Subcutaneous abdominal adipose tissue (tissue), 5 donors: ENCODE results near the gene BRIP1.

ENCODE experiments used
- H3K27ac ChIP-seq: one replicate; pipeline ENCODE4 v1.7.0; 2013; ENCODE audit warnings: low read depth, mild to moderate bottlenecking, inconsistent platforms, low read length, moderate library complexity
- H3K27me3 ChIP-seq, 5 donors: one replicate each; pipeline ENCODE4 v1.7.0; 2013; ENCODE audit warnings: low read length in 5 of 5, inconsistent platforms in 1 of 5; ENCODE audit not compliant: control insufficient read depth in 5 of 5, insufficient read depth in 4 of 5
- H3K36me3 ChIP-seq, 5 donors: one replicate each; pipeline ENCODE4 v1.7.0; 2013; ENCODE audit warnings: low read length in 5 of 5; ENCODE audit not compliant: control insufficient read depth in 5 of 5, insufficient read depth in 5 of 5
- H3K4me1 ChIP-seq, 5 donors: one replicate each; pipeline ENCODE4 v1.7.0; 2013; ENCODE audit warnings: low read length in 5 of 5, mild to moderate bottlenecking in 3 of 5, moderate library complexity in 1 of 5; ENCODE audit not compliant: control insufficient read depth in 5 of 5, insufficient read depth in 5 of 5
- H3K4me3 ChIP-seq, 5 donors: one replicate each; pipeline ENCODE4 v1.7.0; 2013; ENCODE audit warnings: low read length in 5 of 5, low read depth in 1 of 5
- H3K9ac ChIP-seq, 5 donors: one replicate each; pipeline ENCODE4 v1.7.0; 2013; ENCODE audit warnings: low read length in 5 of 5, mild to moderate bottlenecking in 4 of 5, moderate library complexity in 3 of 5
- H3K9me3 ChIP-seq, 5 donors: one replicate each; pipeline ENCODE4 v1.7.0; 2013; ENCODE audit warnings: low read length in 5 of 5; ENCODE audit not compliant: control insufficient read depth in 5 of 5
- donor health status: healthy.
- donor health status: healthy.
- donor health status: healthy.
- donor health status: healthy.
- donor health status: healthy.

Gene BRIP1

DNA sequence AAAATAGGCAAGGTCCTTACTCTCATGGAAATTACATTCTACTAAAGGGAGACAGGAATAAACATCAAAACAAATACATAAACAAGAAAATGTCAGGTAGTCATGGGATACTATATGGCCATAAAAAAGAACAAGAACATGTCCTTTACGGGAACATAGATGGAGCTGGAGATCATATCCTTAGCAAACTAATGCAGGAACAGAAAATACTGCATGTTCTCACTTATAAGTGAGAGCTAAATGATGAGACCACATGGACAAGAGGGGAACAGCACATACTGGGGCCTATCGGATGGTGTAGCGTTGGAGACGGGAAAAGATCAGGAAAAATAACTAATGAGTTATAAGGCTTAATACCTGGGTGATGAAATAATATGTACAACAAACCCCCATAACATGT lies 69.1 kb downstream of the BRIP1 start:
- peaks cover 0 to 2% (median 0%) of the 10 kb centered on the region in 5 donors for H3K9me3 ChIP-seq
- no peaks in the 10 kb centered on the region for H3K27me3 ChIP-seq
- H3K27ac ChIP-seq: no peak overlapping the region
- no peaks in the 10 kb centered on the region for H3K4me1 ChIP-seq
- no peak overlapping the region for H3K4me3 ChIP-seq
- no peaks in the 10 kb centered on the region for H3K36me3 ChIP-seq
- H3K9ac ChIP-seq: no peak overlapping the region

DNA sequence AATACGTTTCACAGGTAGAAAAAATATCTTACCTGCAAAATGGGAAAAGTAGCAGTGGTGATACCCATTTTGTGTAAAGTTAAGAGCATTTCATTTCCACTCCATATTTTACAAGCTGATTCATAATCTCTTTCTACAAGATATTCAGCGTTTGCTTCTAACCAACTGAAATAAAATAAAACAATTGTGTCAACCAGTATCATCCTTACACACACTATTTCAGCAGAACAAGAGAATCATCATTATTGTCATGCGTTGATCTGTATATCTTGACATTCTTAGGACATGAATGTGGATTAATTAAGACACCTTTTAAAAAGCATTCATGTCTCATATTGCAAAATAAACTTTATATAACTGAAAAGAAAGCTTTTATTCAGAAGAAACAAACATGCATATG lies 69.8 kb downstream of the BRIP1 start:
- Histone ChIP-seq H3K4me3 (no peak overlapping the region), H3K9me3 (peaks cover 0 to 2% (median 0%) of the 10 kb centered on the region in 5 donors), H3K27ac (no peak overlapping the region), H3K4me1 (no peaks in the 10 kb centered on the region), H3K9ac (no peak overlapping the region), H3K36me3 (no peaks in the 10 kb centered on the region), H3K27me3 (no peaks in the 10 kb centered on the region)

DNA sequence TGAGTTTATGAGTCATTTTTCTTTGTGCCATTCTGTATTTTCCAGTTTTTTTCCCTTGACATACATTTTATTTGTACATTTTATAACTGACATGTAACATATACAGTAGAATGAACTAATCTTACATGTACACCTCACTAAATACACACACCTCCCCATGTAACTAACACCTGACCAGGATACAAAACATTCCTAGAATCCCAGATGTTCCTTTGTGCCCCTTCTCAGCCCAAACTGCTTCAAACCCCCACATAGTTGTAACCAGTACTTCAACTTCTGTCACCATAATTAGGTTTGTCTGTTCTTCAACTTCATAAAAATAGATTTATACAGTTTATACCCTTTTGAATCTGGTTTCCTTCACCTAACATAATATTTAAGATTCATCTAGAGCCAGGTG lies 73.5 kb downstream of the BRIP1 start:
- Histone ChIP-seq H3K36me3 (no peaks in the 10 kb centered on the region), H3K27me3 (no peaks in the 10 kb centered on the region), H3K27ac (no peak overlapping the region)

DNA sequence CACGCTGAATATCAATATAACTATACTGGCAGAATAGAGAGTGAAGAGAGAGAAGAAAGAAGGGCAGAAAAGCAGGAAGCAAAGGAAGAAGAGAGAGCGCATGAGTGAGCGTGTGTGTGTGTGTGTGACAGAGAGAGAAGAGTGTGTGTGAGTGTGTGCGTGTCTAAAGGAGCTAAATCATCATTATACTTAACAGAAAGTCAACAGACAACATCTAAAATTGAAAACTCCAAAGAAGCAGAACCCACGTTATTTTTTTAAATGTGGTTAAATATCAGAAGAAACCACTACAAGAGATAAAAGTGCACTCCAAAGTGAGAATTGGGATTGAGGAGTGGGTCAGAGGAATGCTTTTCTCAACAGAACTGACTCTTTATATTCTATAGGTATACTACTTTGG lies 77.2 kb downstream of the BRIP1 start:
- Histone ChIP-seq H3K36me3 (no peaks in the 10 kb centered on the region), H3K4me3 (no peak overlapping the region), H3K27ac (no peak overlapping the region), H3K9me3 (no peaks in the 10 kb centered on the region), H3K4me1 (no peaks in the 10 kb centered on the region), H3K9ac (no peak overlapping the region), H3K27me3 (no peaks in the 10 kb centered on the region)

More for the DNA sequence above, 73.5 kb downstream of the BRIP1 start:
- H3K4me3 ChIP-seq: no peak overlapping the region
- H3K9me3 ChIP-seq: peaks cover 0 to 2% (median 0%) of the 10 kb centered on the region in 5 donors
- no peaks in the 10 kb centered on the region for H3K4me1 ChIP-seq
- no peak overlapping the region for H3K9ac ChIP-seq

DNA sequence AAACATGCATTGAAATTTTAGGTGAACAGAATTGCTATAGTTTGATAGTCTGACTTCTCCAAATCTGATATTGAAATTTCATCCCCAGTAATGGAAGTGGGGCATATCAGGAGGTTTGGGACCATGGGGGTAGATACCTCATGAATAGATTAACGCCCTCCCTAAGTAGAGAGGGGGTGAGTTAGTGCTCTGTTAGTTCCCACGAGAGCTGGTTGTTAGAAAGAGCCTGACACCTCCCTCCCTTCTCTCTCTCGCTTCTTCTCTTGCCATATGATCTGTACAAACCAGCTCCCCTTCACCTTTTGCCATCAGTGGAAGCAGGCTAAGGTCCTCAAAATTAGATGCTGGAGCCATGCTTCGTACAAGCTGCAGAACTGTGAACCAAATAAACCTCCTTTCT lies 78.8 kb downstream of the BRIP1 start:
- Histone ChIP-seq H3K9me3 (no peaks in the 10 kb centered on the region), H3K9ac (no peak overlapping the region), H3K4me1 (no peaks in the 10 kb centered on the region), H3K27me3 (no peaks in the 10 kb centered on the region), H3K27ac (no peak overlapping the region), H3K36me3 (no peaks in the 10 kb centered on the region), H3K4me3 (no peak overlapping the region)

DNA sequence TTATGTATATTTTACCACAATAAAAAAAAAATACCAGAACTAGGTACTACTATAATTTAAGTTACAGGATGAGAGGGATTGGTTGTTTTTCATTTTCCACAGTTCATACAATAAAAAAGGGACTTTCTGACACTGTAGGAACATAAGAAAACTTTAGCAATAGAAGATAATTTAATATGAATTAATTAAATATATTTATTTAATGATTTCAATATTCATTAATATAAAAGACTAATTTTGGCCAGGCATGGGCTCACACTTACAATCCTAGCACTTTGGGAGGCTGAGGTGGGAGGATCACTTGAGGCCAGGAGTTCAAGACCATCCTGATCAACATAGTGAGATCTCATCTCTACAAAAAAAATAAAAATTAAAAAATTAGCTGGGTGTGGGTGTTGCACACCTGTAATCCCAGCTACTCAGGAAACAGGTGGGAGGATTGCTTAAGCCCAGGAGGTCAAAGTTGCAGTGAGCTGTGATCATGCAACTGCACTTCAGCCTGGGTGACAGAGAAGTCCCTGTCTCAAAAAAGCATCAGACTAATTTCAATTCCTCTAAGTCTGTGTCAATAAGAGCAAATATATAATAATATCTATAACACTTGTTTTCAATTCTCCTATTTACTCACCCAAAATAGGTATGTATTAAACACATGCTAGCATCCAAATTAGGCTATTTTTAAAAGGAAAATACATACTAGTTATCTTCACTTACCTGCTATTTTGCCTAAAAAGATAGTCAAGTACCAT lies 79.6 kb downstream of the BRIP1 start:
- Histone ChIP-seq H3K27ac (no peak overlapping the region), H3K4me3 (no peak overlapping the region), H3K27me3 (no peaks in the 10 kb centered on the region), H3K36me3 (no peaks in the 10 kb centered on the region), H3K4me1 (no peaks in the 10 kb centered on the region), H3K9me3 (no peaks in the 10 kb centered on the region), H3K9ac (no peak overlapping the region)

DNA sequence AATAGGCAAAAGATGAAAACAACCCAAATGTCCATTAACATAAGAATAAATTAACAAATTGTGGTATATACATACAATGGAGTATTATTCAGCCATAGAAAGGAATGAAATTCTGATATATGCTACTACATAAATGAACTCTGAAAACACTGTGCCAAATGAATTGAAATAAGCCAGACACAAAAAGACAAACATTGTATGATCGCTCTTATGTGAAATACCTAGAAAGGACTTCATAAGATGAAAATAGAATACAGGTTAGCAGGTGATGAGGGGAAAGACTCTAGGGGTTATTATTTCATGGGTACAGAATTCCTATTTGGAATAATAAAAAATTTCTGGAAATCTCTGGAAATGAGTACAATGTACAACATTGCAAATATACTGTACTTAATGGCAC lies 80.2 kb downstream of the BRIP1 start:
- H3K9ac ChIP-seq: no peak overlapping the region
- no peaks in the 10 kb centered on the region for H3K27me3 ChIP-seq
- no peaks in the 10 kb centered on the region for H3K4me1 ChIP-seq
- no peaks in the 10 kb centered on the region for H3K36me3 ChIP-seq
- no peak overlapping the region for H3K27ac ChIP-seq
- H3K9me3 ChIP-seq: no peaks in the 10 kb centered on the region
- H3K4me3 ChIP-seq: no peak overlapping the region

DNA sequence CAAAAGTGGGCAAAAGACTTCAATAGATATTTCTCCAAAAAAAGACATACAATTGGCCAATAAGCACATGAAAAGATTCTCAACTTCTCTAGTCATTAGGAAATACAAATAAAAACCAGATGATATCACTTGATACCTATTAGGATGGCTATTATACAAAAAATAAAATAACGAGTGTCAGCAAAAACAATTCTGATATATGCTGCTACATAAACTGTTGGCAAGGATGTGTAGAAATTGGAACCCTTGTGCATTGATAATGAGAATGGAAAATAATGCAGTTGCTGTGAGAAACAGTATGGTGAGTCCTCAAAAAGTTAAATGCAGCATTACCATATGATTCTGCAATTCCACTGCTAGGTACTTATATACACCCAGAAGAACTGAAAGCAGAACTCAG lies 80.6 kb downstream of the BRIP1 start:
- Histone ChIP-seq H3K27me3 (no peaks in the 10 kb centered on the region), H3K36me3 (no peaks in the 10 kb centered on the region), H3K9me3 (no peaks in the 10 kb centered on the region), H3K4me3 (no peak overlapping the region), H3K4me1 (no peaks in the 10 kb centered on the region), H3K27ac (no peak overlapping the region), H3K9ac (no peak overlapping the region)

DNA sequence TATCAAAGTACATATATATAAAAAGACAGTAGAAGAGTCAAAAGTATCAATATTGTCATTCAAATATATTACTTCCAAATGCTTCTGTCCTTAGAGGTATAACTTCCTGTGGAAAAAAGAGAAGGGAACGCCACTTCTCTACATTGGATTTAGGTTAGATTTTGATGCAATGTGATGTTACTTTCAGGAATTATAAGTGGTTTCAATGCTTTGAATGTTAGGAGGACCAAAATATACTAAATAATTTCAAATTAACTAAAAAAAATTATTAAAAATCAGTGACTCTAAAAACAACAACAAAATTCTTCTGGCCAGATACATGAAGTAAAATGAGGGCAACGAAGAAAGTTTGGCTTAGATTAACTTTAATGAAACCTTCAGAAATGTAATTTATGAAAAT lies 88.0 kb downstream of the BRIP1 start:
- H3K4me3 ChIP-seq: no peak overlapping the region
- no peaks in the 10 kb centered on the region for H3K27me3 ChIP-seq
- H3K9ac ChIP-seq: no peak overlapping the region
- no peaks in the 10 kb centered on the region for H3K4me1 ChIP-seq
- H3K9me3 ChIP-seq: peaks cover 0 to 9% (median 3%) of the 10 kb centered on the region in 5 donors
- H3K36me3 ChIP-seq: no peaks in the 10 kb centered on the region
- no peak overlapping the region for H3K27ac ChIP-seq

DNA sequence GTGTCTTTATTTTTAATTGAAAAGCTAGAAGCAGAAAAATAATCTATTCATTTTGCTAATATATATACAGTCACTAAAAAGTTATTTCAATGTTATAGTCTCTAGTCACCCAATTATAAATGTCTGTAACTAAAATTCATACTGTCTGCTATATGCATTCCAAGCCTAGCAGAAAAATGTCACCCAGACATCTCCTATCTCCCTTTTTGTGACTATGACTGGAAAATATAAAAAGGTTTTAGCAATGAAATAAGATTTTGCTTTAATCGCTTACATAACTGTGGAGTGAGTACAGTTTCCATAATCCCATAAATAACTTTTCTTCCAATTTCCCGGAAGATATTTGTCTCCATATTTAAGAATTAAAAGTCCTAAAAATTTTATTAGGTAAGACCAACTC lies 88.6 kb downstream of the BRIP1 start:
- H3K36me3 ChIP-seq: no peaks in the 10 kb centered on the region
- peaks cover 0 to 15% (median 7%) of the 10 kb centered on the region in 5 donors for H3K9me3 ChIP-seq
- no peak overlapping the region for H3K4me3 ChIP-seq
- no peaks in the 10 kb centered on the region for H3K27me3 ChIP-seq
- H3K27ac ChIP-seq: no peak overlapping the region
- H3K9ac ChIP-seq: no peak overlapping the region
- H3K4me1 ChIP-seq: no peaks in the 10 kb centered on the region
